Uterus (tissue), 4 donors: ENCODE measurements around the gene GOLGA8N. TPM values are rescaled to one million over a fixed set of nuclear protein-coding genes. Genes with fewer than 3 reads are reported as not detected.

Experiments used
- DNase-seq, 2 donors: peaks; one replicate each; pipeline ENCODE4 v3.0.0-alpha.2; 2019 to 2020
- H3K27ac ChIP-seq, 2 donors: fragments of 200-600 bp; sonication (generic); 1 replicate in 1 of 2; 2 replicates in 1 of 2; pipeline ENCODE4 v1.5.1; 2016 to 2018
- H3K27me3 ChIP-seq, 2 donors: fragments of 200-600 bp; sonication (generic); one replicate each; pipeline ENCODE4 v1.5.1; 2018 to 2019; ENCODE audit warnings: control low read depth in 1 of 2
- H3K36me3 ChIP-seq, 2 donors: fragments of 200-600 bp; sonication (generic); one replicate each; pipeline ENCODE4 v1.5.1; 2019; ENCODE audit warnings: control low read depth in 1 of 2
- H3K4me1 ChIP-seq, 2 donors: fragments of 200-600 bp; sonication (generic); one replicate each; pipeline ENCODE4 v1.5.1; 2018 to 2019; ENCODE audit warnings: control low read depth in 1 of 2
- H3K4me3 ChIP-seq, 2 donors: fragments of 200-600 bp; sonication (generic); 1 replicate in 1 of 2; 2 replicates in 1 of 2; pipeline ENCODE4 v1.5.1; 2018 to 2019; ENCODE audit warnings: mild to moderate bottlenecking in 1 of 2
- H3K9me3 ChIP-seq, 2 donors: fragments of 200-600 bp; sonication (generic); one replicate each; pipeline ENCODE4 v1.5.1; 2019; ENCODE audit warnings: control low read depth in 1 of 2
- CTCF ChIP-seq, 4 experiments: fragments of 200-600 bp in 2 of 4; fragments of 450-650 bp in 2 of 4; sonication (generic) in 2 of 4; IDR thresholded peaks; one replicate each; pipeline ENCODE4 v1.5.1; 2016 to 2019; ENCODE audit warnings: antibody characterized with exemption in 4 of 4, mild to moderate bottlenecking in 2 of 4, moderate library complexity in 1 of 4
- POLR2A ChIP-seq, 2 donors: fragments of 450-650 bp; IDR thresholded peaks; one replicate each; pipeline ENCODE4 v1.6.1; 2016; ENCODE audit warnings: antibody characterized with exemption in 2 of 2, mild to moderate bottlenecking in 1 of 2, moderate library complexity in 1 of 2
- intact Hi-C: fragments of 100-400 bp; cut with DNase I; formaldehyde crosslinking; loops from one replicate; pipeline ENCODE4 v1.15.1; 2023; ENCODE audit warnings: low total_unique reads
- small RNA-seq: library from RNA; depleted of rRNA; stranded (forward); fragments of <200 nt; gene quantifications from one replicate; pipeline ENCODE3, GENCODE V24; 2016
- total RNA-seq, 4 donors: library from RNA; depleted of rRNA in 3 of 4; stranded (reverse); fragments of >200 nt in 3 of 4; gene quantifications; one replicate each; pipeline versions ENCODE4 v1.1.0 to v1.2.4, GENCODE V29; 2014 to 2023
- donor health status: DM: yes; HTN: yes; CAD: no.

GOLGA8N gene
- total RNA-seq, 4 donors from 2014 or later, result 3.8 to 22.0 (median 13.9) TPM

DNA sequence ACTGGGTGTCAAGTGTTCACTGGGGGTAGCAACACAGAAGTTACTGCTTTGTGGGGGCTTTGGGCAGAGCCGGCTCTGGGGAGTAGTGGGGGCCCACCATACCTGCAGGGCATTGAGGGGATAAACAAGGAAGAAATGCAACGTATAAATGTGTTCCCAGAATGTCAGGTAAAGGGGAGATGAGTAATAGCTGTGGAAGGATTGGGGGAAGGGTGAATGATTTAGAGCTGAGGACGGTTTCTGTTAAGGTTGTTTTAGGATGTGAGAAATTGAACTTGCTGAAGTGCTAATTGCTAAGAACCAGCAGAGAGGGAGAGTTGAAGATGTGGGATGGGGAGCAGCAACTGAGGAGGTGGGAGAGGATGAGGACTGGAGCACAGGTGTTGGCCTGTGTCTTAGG is 58.9 kb downstream of the GOLGA8N start:
- intact Hi-C loops, result no loop called here

DNA sequence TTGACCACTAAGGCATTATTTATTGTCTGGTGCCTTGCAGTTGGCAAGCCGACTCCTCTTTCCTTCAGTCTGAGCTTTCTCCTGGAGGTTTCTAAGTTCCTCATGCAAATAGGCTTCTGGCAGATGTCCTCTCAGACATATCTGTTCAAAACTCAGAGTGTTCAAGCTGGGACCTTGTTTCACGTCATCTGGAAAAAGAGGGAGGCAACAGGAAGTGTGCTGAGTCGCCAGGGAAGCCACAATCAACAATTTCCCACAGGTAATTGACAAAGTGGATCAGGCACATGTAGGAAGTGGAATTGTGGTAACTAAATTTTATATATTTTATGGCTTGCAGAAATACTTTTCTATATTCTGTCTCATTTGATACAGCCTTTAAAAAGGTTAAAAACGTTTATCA is 62.8 kb downstream of the GOLGA8N start:
- Histone ChIP-seq H3K36me3 (no peaks in the 10 kb centered on the region), H3K9me3 (no peaks in the 10 kb centered on the region), H3K4me3 (no peak overlapping the region), H3K27me3 (no peaks in the 10 kb centered on the region), H3K4me1 (no peaks in the 10 kb centered on the region), H3K27ac (no peak overlapping the region)
- no peak for TF ChIP-seq POLR2A (IDR thresholded peaks at IDR 0.05)
- no peak for TF ChIP-seq CTCF (IDR thresholded peaks at IDR 0.05)
- intact Hi-C loops, result no loop called here
- no peak for DNase-seq

More for the DNA sequence above, 58.9 kb downstream of the GOLGA8N start:
- Histone ChIP-seq H3K27ac (no peak overlapping the region), H3K9me3 (no peaks in the 10 kb centered on the region), H3K27me3 (no peaks in the 10 kb centered on the region), H3K36me3 (no peaks in the 10 kb centered on the region), H3K4me1 (no peaks in the 10 kb centered on the region), H3K4me3 (no peak overlapping the region)
- TF ChIP-seq CTCF (IDR thresholded peaks at IDR 0.05), result no peak
- no peak for TF ChIP-seq POLR2A (IDR thresholded peaks at IDR 0.05)
- no peak for DNase-seq

DNA sequence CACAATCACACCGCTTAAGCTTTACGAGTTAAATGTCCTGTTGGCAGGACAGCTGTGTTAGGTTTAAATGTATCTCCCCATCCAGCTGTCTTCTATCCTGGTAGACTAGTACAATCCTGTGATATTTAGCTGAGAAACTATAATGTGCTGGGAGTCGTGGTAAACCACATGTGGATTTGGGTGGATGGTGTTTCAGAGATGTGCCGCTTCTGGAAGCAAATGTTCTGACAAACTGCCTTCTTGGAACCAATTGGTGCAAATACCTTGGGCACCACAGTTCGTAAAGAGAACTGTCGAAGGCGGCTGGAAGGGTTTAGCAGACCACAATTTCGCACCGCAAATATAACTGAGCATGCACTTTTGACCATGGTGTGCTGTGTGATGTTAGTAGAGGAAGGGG is 63.2 kb downstream of the GOLGA8N start:
- Histone ChIP-seq H3K27me3 (no peaks in the 10 kb centered on the region), H3K27ac (no peak overlapping the region), H3K4me3 (no peak overlapping the region), H3K4me1 (no peaks in the 10 kb centered on the region), H3K9me3 (no peaks in the 10 kb centered on the region), H3K36me3 (no peaks in the 10 kb centered on the region)
- no peak for DNase-seq
- intact Hi-C loops, result no loop called here
- no peak for TF ChIP-seq POLR2A (IDR thresholded peaks at IDR 0.05)
- TF ChIP-seq CTCF (IDR thresholded peaks at IDR 0.05), result no peak

Small RNA genes lying within 50 kb of the gene (small RNA-seq; reads per million reads assigned to genes)
- gene RN7SL286P, result not detected

Other genes starting within 250 kb of the GOLGA8N start
- gene GOLGA8K, start 190.2 kb upstream of the GOLGA8N start, total RNA-seq, result 1 to 10 TPM in 1 of 4 donors, under 1 TPM in 1, not detected in 2; 0.69 to 1.6 TPM
- gene GOLGA8O, start 137.8 kb upstream of the GOLGA8N start, total RNA-seq, result 1 to 10 TPM in 2 of 4 donors, not detected in 2; 1.2 to 1.5 TPM
- gene ARHGAP11A, start 22.0 kb downstream of the GOLGA8N start, total RNA-seq, result 10 to 100 TPM in 1 of 4 donors, under 1 TPM in 1, not detected in 2; 0.70 to 25.0 TPM
- gene SCG5, start 48.3 kb downstream of the GOLGA8N start, total RNA-seq, result 10 to 100 TPM in 1 of 4 donors, 1 to 10 TPM in 1, not detected in 2; 1.4 to 42.2 TPM
- gene GREM1, start 124.5 kb downstream of the GOLGA8N start, total RNA-seq, result 1 to 10 TPM in 3 of 4 donors, under 1 TPM in 1; 0.88 to 5.4 (median 5.2) TPM